ENCODE measurements around the gene PTPN14. TPM values are rescaled to one million over a fixed set of nuclear protein-coding genes. Genes with fewer than 3 reads are reported as not detected.

The PTPN14 gene
- total RNA-seq, 1 experiment from 2014 or later = 209 TPM

DNA sequence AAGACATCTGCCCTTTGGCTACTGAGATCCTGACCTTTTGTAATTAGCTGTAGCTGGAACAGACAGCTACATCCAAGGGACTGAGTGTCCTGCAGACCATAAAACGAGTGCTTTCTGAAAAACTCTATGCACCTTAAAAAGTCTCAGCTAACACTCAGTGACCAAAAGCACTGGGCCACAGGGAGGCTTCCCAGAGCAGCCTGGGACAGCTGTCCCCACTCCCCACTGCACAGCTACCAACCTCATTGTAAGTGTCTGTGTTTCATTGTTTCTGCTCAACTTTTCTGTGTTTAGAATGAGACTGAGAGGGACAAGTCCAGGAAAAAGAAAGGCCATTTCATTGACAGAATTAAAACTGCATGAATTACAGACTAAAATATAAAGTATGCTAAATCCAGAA is 189.8 kb downstream of the PTPN14 start:
- ChIA-PET CTCF (no interaction called here), POLR2A (no interaction called here)
- in situ Hi-C loops (cut with HindIII; ENCODE audit: low pct_unique_long_range_greater_than_20kb, low sequenced_read_pairs) = no loop called here
- DNase-seq (ENCODE audit: low read depth, low spot score) (no peak), ATAC-seq (no peak)
- Histone ChIP-seq H3K36me3 (ENCODE audit: control insufficient read depth, insufficient read depth, low read length) (peaks cover 45% of the 10 kb centered on the region), H3K9me3 (ENCODE audit: control insufficient read depth, insufficient read depth, low read depth, low read length) (no peaks in the 10 kb centered on the region), H3K4me1 (ENCODE audit: control insufficient read depth, insufficient read depth, low read length) (no peaks in the 10 kb centered on the region), H3K4me3 (ENCODE audit: low read depth in 2 of 2, low read length in 2 of 2) (no peak overlapping the region), H3K27me3 (ENCODE audit: control insufficient read depth, insufficient read depth, low read length) (no peaks in the 10 kb centered on the region), H3K27ac (ENCODE audit: low read length) (no peak overlapping the region)
- BruUV-seq (replicated peaks) = no TSS peak
- TF ChIP-seq POLR2AphosphoS5 (IDR thresholded peaks at IDR 0.05; ENCODE audit: low read depth, low read length) = no peak
- TF ChIP-seq, protein P1, sequence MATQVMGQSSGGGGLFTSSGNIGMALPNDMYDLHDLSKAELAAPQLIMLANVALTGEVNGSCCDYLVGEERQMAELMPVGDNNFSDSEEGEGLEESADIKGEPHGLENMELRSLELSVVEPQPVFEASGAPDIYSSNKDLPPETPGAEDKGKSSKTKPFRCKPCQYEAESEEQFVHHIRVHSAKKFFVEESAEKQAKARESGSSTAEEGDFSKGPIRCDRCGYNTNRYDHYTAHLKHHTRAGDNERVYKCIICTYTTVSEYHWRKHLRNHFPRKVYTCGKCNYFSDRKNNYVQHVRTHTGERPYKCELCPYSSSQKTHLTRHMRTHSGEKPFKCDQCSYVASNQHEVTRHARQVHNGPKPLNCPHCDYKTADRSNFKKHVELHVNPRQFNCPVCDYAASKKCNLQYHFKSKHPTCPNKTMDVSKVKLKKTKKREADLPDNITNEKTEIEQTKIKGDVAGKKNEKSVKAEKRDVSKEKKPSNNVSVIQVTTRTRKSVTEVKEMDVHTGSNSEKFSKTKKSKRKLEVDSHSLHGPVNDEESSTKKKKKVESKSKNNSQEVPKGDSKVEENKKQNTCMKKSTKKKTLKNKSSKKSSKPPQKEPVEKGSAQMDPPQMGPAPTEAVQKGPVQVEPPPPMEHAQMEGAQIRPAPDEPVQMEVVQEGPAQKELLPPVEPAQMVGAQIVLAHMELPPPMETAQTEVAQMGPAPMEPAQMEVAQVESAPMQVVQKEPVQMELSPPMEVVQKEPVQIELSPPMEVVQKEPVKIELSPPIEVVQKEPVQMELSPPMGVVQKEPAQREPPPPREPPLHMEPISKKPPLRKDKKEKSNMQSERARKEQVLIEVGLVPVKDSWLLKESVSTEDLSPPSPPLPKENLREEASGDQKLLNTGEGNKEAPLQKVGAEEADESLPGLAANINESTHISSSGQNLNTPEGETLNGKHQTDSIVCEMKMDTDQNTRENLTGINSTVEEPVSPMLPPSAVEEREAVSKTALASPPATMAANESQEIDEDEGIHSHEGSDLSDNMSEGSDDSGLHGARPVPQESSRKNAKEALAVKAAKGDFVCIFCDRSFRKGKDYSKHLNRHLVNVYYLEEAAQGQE (IDR thresholded peaks at IDR 0.05; ENCODE audit: insufficient read depth in 1 of 2, low read depth in 2 of 2, low read length in 1 of 2) = no peak
- TF ChIP-seq TCF7L2 (IDR thresholded peaks at IDR 0.05; ENCODE audit: low read depth, low read length) = no peak
- TF ChIP-seq, protein P2, sequence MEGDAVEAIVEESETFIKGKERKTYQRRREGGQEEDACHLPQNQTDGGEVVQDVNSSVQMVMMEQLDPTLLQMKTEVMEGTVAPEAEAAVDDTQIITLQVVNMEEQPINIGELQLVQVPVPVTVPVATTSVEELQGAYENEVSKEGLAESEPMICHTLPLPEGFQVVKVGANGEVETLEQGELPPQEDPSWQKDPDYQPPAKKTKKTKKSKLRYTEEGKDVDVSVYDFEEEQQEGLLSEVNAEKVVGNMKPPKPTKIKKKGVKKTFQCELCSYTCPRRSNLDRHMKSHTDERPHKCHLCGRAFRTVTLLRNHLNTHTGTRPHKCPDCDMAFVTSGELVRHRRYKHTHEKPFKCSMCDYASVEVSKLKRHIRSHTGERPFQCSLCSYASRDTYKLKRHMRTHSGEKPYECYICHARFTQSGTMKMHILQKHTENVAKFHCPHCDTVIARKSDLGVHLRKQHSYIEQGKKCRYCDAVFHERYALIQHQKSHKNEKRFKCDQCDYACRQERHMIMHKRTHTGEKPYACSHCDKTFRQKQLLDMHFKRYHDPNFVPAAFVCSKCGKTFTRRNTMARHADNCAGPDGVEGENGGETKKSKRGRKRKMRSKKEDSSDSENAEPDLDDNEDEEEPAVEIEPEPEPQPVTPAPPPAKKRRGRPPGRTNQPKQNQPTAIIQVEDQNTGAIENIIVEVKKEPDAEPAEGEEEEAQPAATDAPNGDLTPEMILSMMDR (IDR thresholded peaks at IDR 0.05) = no peak
- no peak for TF ChIP-seq SIN3A (IDR thresholded peaks at IDR 0.05; ENCODE audit: borderline replicate concordance, insufficient read depth, low read depth, low read length)
- intact Hi-C loops (cut with micrococcal nuclease; ENCODE audit: unreplicated experiment) = no loop called here

DNA sequence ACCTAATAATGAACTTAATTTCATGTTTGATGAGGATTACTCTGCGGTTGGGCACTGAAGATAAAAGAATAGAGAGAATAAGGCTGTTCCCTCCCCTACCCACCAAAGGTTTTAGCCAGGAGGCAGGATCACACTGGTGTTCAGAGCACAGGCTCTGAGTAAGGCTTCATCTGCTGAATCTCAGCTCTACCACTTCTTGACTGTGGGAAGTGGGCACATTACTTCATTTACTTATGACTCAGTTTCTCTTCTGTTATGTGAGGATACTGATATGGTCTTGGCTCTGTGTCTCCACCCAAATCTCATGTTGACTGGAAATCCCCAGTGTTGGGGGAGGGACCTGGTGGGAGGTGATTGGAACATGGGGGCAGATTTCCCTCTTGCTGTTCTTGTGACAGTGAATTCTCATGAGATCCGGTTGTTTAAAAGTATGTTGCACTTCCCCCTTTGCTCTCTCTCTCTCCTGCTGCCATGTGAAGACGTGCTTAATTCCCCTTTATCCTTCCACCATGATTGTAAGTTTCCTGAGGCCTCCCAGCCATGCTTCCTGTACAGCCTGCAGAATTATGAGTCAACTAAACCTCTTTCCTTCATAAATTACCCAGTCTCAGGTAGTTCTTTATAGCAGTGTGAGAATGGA is 190.8 kb downstream of the PTPN14 start:
- DNase-seq (ENCODE audit: low read depth, low spot score) (no peak), ATAC-seq (no peak)
- Histone ChIP-seq H3K9me3 (ENCODE audit: control insufficient read depth, insufficient read depth, low read depth, low read length) (no peaks in the 10 kb centered on the region), H3K36me3 (ENCODE audit: control insufficient read depth, insufficient read depth, low read length) (peaks cover 42% of the 10 kb centered on the region), H3K4me3 (ENCODE audit: low read depth in 2 of 2, low read length in 2 of 2) (no peak overlapping the region), H3K27ac (ENCODE audit: low read length) (no peak overlapping the region), H3K4me1 (ENCODE audit: control insufficient read depth, insufficient read depth, low read length) (no peaks in the 10 kb centered on the region), H3K27me3 (ENCODE audit: control insufficient read depth, insufficient read depth, low read length) (no peaks in the 10 kb centered on the region)
- no TSS peak for BruUV-seq (replicated peaks)
- in situ Hi-C loops (cut with HindIII; ENCODE audit: low pct_unique_long_range_greater_than_20kb, low sequenced_read_pairs) = no loop called here
- CTCF ChIA-PET = no interaction called here
- POLR2A ChIA-PET = no interaction called here
- TF ChIP-seq, protein P1 (IDR thresholded peaks at IDR 0.05; ENCODE audit: insufficient read depth in 1 of 2, low read depth in 2 of 2, low read length in 1 of 2) = no peak
- TF ChIP-seq, protein P2 (IDR thresholded peaks at IDR 0.05) = no peak
- TF ChIP-seq SIN3A (IDR thresholded peaks at IDR 0.05; ENCODE audit: borderline replicate concordance, insufficient read depth, low read depth, low read length) (no peak), TCF7L2 (IDR thresholded peaks at IDR 0.05; ENCODE audit: low read depth, low read length) (no peak), POLR2AphosphoS5 (IDR thresholded peaks at IDR 0.05; ENCODE audit: low read depth, low read length) (no peak)
- intact Hi-C loops (cut with micrococcal nuclease; ENCODE audit: unreplicated experiment) = no loop called here

Data from Panc1 (cell line).